Parathyroid adenoma (tissue), 2 donors: ENCODE measurements around the gene DPF3.

Experiments used
- H2AFZ ChIP-seq: fragments of 300-600 bp; sonication (generic); one replicate; pipeline ENCODE4 v1.7.0; 2017; ENCODE audit warnings: antibody characterized with exemption, mild to moderate bottlenecking
- H3K27ac ChIP-seq: fragments of 300-600 bp; sonication (generic); one replicate; pipeline ENCODE4 v1.7.0; 2017
- H3K27me3 ChIP-seq: fragments of 300-600 bp; sonication (generic); one replicate; pipeline ENCODE4 v1.7.0; 2017; ENCODE audit warnings: low read length; ENCODE audit not compliant: control insufficient read depth, insufficient read depth
- H3K36me3 ChIP-seq: fragments of 300-600 bp; sonication (generic); one replicate; pipeline ENCODE4 v1.7.0; 2017; ENCODE audit warnings: low read length; ENCODE audit not compliant: control insufficient read depth, insufficient read depth
- H3K4me1 ChIP-seq: fragments of 300-600 bp; sonication (generic); one replicate; pipeline ENCODE4 v1.7.0; 2017; ENCODE audit warnings: control low read depth
- H3K4me2 ChIP-seq: fragments of 300-600 bp; sonication (generic); one replicate; pipeline ENCODE4 v1.7.0; 2017; ENCODE audit warnings: low read length
- H3K4me3 ChIP-seq: fragments of 300-600 bp; sonication (generic); one replicate; pipeline ENCODE4 v1.7.0; 2017; ENCODE audit warnings: low read depth, low read length
- H3K79me2 ChIP-seq: fragments of 300-600 bp; sonication (generic); one replicate; pipeline ENCODE4 v1.7.0; 2017; ENCODE audit warnings: control low read depth
- H3K9ac ChIP-seq: fragments of 300-600 bp; sonication (generic); one replicate; pipeline ENCODE4 v1.7.0; 2017; ENCODE audit warnings: mild to moderate bottlenecking
- H3K9me3 ChIP-seq: fragments of 300-600 bp; sonication (generic); one replicate; pipeline ENCODE4 v1.7.0; 2017; ENCODE audit warnings: low read length; ENCODE audit not compliant: control insufficient read depth
- TF ChIP-seq, protein P1 (sequence below): fragments of 300-600 bp; sonication (generic); IDR thresholded peaks from one replicate; pipeline ENCODE4 v1.7.0; 2017; ENCODE audit warnings: antibody characterized with exemption, mild to moderate bottlenecking
- donor health status: primary hyperparathyroidism.

DPF3 gene

DNA sequence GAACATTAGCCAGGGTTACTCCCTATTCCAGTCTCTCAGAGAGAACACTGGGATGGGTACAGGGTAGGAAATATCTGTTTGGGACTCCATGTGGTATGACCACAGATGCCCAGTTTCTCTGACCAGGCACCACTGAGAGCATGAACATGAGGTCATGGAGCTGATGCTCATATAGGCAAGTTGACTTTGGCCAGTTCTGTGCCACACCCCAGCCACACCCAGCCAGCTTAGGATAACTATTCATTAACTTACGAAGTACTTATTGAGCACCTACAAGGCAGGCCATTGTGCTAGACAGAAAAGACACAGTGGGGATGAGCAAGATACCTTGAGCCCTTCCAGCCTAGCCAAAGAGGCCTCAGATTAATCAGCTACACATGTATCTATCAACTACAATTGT lies 262.5 kb downstream of the DPF3 start:
- Histone ChIP-seq H3K27ac (no peak overlapping the region), H2AFZ (peak overlapping the region; percentile 14), H3K27me3 (no peaks in the 10 kb centered on the region), H3K4me3 (no peak overlapping the region), H3K9me3 (no peaks in the 10 kb centered on the region), H3K36me3 (no peaks in the 10 kb centered on the region), H3K79me2 (no peaks in the 10 kb centered on the region), H3K4me1 (peaks cover 12% of the 10 kb centered on the region), H3K4me2 (no peak overlapping the region), H3K9ac (no peak overlapping the region)
- TF ChIP-seq, protein P1, sequence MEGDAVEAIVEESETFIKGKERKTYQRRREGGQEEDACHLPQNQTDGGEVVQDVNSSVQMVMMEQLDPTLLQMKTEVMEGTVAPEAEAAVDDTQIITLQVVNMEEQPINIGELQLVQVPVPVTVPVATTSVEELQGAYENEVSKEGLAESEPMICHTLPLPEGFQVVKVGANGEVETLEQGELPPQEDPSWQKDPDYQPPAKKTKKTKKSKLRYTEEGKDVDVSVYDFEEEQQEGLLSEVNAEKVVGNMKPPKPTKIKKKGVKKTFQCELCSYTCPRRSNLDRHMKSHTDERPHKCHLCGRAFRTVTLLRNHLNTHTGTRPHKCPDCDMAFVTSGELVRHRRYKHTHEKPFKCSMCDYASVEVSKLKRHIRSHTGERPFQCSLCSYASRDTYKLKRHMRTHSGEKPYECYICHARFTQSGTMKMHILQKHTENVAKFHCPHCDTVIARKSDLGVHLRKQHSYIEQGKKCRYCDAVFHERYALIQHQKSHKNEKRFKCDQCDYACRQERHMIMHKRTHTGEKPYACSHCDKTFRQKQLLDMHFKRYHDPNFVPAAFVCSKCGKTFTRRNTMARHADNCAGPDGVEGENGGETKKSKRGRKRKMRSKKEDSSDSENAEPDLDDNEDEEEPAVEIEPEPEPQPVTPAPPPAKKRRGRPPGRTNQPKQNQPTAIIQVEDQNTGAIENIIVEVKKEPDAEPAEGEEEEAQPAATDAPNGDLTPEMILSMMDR: no peak

DNA sequence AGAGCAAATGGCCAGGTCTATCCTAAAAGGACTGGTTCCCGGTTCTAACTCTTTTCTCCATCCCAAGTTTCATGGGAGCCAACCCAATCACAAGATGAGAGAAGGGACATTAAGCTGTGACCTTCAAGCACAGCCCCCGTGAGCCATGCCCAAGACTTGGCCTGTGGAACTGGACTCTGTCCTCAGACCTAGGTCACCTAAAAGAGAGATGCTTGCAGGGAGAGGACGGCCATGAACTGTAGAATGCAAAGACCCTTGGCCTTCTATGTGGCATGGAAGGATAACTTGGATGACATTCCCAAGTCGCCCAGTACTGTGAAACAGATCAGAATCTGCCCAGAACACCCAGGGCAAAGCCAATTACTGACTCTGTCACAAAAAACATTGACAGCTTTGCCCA lies 263.5 kb downstream of the DPF3 start:
- no peaks in the 10 kb centered on the region for H3K9me3 ChIP-seq
- H3K4me3 ChIP-seq: no peak overlapping the region
- H3K36me3 ChIP-seq: no peaks in the 10 kb centered on the region
- no peak overlapping the region for H3K9ac ChIP-seq
- no peaks in the 10 kb centered on the region for H3K27me3 ChIP-seq
- no peak overlapping the region for H3K4me2 ChIP-seq
- TF ChIP-seq, protein P1: no peak
- no peaks in the 10 kb centered on the region for H3K79me2 ChIP-seq
- no peak overlapping the region for H3K27ac ChIP-seq
- peaks cover 12% of the 10 kb centered on the region for H3K4me1 ChIP-seq
- H2AFZ ChIP-seq: no peak overlapping the region

DNA sequence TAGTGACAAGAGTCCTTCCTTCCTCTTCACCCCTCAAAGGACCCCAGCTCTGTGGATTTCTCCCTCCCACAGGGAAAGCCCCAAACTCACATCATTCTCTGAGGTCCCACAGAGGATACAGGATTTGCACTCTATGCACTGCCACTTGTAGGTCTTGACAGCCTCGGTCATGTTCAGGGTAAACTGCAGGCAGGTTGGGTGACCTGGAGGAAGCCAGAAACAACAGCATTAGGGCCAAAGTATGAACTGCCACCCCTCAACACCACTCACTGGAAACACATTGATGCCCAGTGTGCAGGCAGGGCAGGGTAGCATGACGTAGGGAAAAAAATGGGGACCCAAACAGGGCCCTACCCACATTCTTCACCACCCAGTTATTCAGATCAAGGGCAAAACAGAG lies 264.4 kb downstream of the DPF3 start:
- Histone ChIP-seq H2AFZ (no peak overlapping the region), H3K36me3 (no peaks in the 10 kb centered on the region), H3K4me3 (no peak overlapping the region), H3K27ac (no peak overlapping the region), H3K4me1 (peaks cover 12% of the 10 kb centered on the region), H3K27me3 (no peaks in the 10 kb centered on the region), H3K79me2 (no peaks in the 10 kb centered on the region), H3K4me2 (no peak overlapping the region), H3K9me3 (no peaks in the 10 kb centered on the region), H3K9ac (no peak overlapping the region)
- TF ChIP-seq, protein P1: no peak

DNA sequence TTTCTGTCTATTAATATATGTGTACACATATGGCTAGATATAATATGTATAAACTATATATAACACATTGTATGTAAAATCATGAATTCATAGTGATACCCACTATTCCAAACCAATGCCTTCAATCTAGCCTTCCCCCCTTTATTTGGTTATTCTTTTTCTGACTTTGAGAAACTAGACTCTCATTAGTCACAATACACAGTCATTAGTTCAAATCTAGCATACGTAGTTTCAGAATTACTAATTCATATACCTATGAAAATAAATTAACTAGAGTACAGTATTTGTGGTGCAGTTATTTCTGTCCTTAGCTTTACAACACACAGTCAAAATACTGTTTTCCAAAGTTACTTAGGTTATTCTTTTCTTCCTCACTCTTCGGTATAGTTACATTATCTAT lies 268.2 kb downstream of the DPF3 start:
- H3K9me3 ChIP-seq: no peaks in the 10 kb centered on the region
- H2AFZ ChIP-seq: no peak overlapping the region
- H3K27me3 ChIP-seq: no peaks in the 10 kb centered on the region
- no peaks in the 10 kb centered on the region for H3K79me2 ChIP-seq
- no peaks in the 10 kb centered on the region for H3K36me3 ChIP-seq
- H3K4me3 ChIP-seq: no peak overlapping the region
- no peak overlapping the region for H3K4me2 ChIP-seq
- no peak overlapping the region for H3K9ac ChIP-seq
- H3K27ac ChIP-seq: no peak overlapping the region
- TF ChIP-seq, protein P1: no peak
- H3K4me1 ChIP-seq: no peaks in the 10 kb centered on the region

DNA sequence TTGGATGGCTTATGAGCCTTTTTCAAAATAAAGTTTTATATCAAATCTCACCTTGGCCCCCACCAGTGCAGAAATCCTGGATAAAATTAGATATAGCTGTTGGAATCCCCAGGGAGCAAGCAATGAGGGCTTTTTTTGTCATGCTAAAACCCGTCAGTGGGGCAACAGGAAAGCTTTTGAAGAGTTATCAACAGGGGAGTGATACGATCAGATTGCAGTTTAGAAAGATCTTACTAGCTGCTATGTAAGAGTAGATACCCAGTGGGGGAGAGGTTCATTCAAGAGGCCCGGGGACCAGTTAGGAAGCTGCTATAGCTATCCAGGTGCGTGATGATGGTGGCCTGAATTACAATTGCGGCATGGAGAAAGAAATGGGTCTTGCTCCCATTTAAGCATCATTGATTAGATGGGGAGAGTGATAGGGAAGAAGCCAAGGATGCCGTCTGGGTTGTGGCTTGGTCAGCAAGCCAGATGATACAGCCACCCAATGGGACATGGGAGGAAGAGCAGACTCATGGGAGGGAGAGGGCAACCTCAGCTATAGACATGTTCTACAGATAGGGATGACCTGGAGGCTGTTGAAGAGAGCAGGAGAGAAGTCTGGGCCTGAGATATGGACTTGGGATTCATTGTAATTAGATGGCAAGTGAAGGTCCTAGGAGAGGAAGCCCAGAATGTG lies 272.4 kb downstream of the DPF3 start:
- Histone ChIP-seq H3K27ac (no peak overlapping the region), H3K27me3 (no peaks in the 10 kb centered on the region), H3K4me1 (peaks cover 16% of the 10 kb centered on the region), H3K4me2 (no peak overlapping the region), H3K9me3 (no peaks in the 10 kb centered on the region), H3K4me3 (no peak overlapping the region), H3K36me3 (no peaks in the 10 kb centered on the region), H3K79me2 (no peaks in the 10 kb centered on the region), H2AFZ (no peak overlapping the region), H3K9ac (no peak overlapping the region)
- TF ChIP-seq, protein P1: no peak
